Measurements from ENCODE around the gene IGF2R.
"Not testable (repeated sequence)": the region's sequence is repeated elsewhere in the genome, so short reads cannot be mapped to it uniquely, and the experiment has no call there.

Gene IGF2R

DNA sequence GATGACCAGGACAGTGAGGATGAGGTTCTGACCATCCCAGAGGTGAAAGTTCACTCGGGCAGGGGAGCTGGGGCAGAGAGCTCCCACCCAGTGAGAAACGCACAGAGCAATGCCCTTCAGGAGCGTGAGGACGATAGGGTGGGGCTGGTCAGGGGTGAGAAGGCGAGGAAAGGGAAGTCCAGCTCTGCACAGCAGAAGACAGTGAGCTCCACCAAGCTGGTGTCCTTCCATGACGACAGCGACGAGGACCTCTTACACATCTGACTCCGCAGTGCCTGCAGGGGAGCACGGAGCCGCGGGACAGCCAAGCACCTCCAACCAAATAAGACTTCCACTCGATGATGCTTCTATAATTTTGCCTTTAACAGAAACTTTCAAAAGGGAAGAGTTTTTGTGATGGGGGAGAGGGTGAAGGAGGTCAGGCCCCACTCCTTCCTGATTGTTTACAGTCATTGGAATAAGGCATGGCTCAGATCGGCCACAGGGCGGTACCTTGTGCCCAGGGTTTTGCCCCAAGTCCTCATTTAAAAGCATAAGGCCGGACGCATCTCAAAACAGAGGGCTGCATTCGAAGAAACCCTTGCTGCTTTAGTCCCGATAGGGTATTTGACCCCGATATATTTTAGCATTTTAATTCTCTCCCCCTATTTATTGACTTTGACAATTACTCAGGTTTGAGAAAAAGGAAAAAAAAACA lies 136.1 kb downstream of the IGF2R start:
- no peak for DNase-seq

GRCh38 chr6:160106010-160106409 lies 137.1 kb downstream of the IGF2R start:
- no peak for DNase-seq

DNA sequence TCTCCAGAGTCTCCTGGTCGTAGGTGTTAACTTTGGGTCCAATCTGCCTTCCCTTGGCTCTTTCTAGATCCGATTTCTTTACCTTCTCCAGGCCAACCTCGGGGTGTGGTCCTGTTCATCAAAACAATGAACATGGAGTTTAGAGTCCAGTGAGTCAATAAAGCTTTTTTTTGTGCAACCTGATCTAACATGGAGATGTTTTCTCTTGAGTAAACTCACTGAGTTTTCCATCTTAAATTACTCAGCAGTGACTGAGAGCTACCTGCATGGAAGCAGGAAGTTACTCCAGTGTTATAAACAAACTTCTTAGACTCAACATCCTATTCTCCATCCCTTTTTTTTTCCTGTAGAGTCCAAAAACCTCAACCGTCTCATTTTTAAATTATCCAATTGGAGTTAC lies 137.8 kb downstream of the IGF2R start:
- no peak for DNase-seq

GRCh38 chr6:160108077-160108476 lies 139.2 kb downstream of the IGF2R start:
- DNase-seq, result no peak

DNA sequence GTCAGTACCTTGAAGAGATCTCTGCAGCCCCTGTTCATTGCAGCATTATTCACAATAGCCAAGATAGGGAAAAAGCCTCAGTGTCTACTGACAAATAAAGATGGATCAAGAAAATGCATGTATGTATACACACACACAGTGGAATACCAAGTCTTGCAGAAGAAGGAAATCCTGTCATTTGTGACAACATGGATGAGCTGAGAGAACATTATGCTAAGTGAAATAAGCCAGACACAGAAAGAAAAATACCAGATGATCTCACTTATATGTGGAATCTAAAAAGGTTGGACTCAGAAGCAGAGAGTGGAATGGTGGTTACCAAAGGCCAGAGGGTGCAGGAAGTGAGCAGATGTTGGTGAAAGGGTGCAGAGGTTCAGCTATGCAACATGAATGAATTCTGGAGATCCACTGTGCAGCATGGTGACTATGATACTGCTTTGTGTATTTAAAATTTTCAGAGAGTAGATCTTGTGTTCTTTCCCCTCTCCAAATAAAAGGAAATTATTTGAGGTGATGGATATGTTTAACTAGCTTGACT lies 141.8 kb downstream of the IGF2R start:
- DNase-seq, result no peak

- no peak for DNase-seq
Measured at GRCh38 chr6:160111806-160112205, 142.9 kb downstream of the IGF2R start.

GRCh38 chr6:160112628-160113299 lies 143.9 kb downstream of the IGF2R start:
- DNase-seq, result no peak

DNA sequence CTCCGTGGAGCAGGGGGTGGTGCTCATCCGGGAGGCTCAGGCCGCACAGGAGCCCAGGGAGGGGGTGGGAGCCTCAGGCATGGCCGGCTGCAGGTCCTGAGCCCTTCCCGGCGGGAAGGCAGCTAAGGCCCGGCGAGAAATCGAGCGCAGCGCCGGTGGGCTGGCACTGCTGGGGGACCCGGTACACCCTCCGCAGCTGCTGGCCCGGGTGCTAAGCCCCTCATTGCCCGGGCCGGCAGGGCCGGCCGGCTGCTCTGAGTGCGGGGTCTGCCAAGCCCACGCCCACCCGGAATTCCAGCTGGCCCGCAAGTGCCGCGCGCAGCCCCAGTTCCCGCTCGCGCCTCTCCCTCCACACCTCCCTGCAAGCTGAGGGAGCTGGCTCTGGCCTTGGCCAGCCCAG lies 145.7 kb downstream of the IGF2R start:
- DNase-seq, result not testable (repeated sequence)

- DNase-seq, result no peak
Measured at GRCh38 chr6:160115421-160115820, 146.5 kb downstream of the IGF2R start.

DNA sequence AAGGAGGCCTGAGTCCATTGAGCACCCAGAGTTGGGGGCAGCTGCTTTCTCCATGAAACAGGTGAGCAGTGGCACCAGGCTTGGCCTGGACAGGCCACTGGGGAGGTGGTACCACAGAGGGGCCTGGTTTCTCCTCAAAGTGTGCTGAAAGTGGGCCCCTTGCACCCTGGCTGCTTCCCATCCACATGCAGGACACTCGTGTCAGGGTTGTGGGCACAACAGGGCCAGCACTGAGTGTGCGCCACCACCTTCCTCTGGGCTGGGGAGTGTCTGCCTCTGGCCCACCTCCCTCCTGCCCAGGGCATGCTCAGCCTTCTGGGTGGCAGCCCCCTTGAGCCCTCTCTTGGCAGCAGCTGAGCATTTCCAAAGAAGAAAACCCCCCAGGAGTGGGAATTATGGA lies 147.5 kb downstream of the IGF2R start:
- DNase-seq, result no peak

GRCh38 chr6:160117137-160117536 lies 148.3 kb downstream of the IGF2R start:
- no peak for DNase-seq

GRCh38 chr6:160118620-160119229 lies 149.8 kb downstream of the IGF2R start:
- DNase-seq, result no peak

DNA sequence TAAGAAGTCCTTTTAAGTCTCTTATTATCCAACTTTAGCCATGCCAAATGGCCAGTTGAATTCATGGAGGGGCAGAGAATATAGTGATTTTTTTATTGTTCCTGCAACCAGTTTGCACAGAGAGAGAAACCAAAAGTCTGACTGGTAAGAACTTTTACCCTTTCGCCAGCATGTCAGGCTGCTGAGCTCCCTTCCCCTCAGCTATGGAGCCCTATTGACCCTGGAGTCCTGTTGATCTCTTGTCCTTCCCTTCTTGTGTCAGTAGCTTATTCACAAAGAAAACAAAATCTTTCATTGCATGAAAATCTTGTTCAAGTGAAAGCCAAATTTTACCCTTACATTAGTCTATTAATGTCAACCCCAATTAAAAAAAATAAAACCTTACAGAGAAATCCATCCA lies 151.2 kb downstream of the IGF2R start:
- no peak for DNase-seq

GRCh38 chr6:160121558-160121957 lies 152.7 kb downstream of the IGF2R start, which contains the start of gene SLC22A1:
Gene SLC22A1 (plus strand): TSS chr6:160121815. CDS start chr6:160121936, 121 bp downstream.
- no peak for DNase-seq

GRCh38 chr6:160121981-160122380 lies 153.1 kb downstream of the IGF2R start:
- DNase-seq, result no peak

DNA sequence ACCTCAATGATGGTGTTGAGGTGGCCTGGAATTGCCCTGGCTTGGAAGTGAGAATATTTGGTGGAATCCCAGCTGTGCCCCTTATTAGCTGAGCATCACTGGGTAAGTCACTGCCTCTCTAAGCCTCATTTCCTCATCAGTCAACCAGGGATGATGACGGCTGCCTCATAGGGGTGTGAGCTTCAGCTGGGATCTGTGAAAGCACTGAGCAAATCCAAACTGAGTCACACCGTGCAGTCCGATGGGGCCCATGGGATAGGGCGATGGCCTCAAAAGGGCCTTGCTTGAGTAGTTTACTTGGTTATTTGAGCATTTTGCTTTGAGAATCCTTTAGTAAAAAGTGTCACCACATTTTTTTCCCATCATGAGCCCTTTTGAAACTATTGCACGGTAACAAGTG lies 153.9 kb downstream of the IGF2R start:
- no peak for DNase-seq

GRCh38 chr6:160124007-160124406 lies 155.1 kb downstream of the IGF2R start:
- no peak for DNase-seq

GRCh38 chr6:160124605-160125004 lies 155.7 kb downstream of the IGF2R start:
- DNase-seq, result no peak

- not testable (repeated sequence) for DNase-seq
Measured at GRCh38 chr6:160125105-160125504, 156.2 kb downstream of the IGF2R start.

GRCh38 chr6:160127270-160128124 lies 158.6 kb downstream of the IGF2R start:
- DNase-seq, result no peak

DNA sequence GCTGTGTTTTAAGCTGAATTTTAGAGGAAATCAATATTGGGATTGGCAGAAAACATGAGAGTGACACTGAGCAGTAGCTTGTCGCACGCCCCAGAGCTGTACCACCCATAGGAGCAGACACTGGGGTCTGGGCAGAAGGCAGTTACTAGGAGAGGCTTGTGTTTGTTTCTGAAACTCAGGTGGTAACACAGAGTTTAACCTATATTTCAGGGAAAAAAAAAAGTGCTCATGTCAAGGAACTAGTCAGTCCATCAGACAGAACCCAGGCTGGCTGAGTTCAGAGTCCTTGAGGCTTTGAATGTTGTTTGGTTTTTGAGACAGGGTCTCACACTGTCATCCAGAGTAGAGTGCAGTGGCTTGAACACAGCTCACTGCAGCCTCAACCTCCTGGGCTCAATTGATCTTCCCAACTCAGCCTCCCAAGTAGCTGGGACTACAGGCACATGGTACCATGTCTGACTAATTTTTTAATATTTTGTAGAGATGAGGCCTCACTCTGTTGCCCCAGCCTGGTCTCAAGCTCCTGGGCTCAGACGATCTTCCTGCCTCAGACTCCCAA lies 159.3 kb downstream of the IGF2R start:
- no peak for DNase-seq

DNA sequence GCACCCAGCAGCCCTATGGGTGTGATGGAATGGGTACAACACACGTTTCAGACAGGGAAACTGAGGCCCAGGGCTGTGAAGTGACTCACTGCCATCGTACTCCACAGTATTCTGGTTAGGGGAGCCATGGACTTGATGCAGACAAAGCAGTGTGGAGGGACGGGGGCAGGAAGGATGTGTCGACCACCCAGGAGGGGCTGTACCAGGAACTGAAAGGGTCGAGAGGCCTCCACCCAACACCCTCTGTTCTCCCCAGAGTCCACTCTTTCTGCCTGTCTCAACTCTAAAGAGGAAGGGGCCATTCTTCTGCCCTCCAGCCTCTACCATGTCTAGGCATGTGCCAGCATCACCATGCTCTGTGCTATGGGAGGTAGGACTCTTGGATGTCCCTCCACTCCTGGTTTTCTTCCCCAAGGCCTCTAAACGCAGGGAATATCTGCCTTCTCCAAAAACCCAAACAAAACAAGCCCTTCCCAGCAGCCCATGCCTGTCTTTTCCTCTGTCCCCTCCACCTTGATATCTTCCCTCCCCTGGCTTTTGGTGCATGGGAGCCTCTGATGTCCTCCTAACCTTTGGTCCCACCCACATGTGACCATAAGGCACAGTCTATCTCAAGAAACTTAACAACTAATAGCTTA lies 160.1 kb downstream of the IGF2R start:
- DNase-seq, result no peak

All from fibroblast of skin of right quadriceps (primary cell).